ENCODE data around the gene ZNF236.

ZNF236 gene

DNA sequence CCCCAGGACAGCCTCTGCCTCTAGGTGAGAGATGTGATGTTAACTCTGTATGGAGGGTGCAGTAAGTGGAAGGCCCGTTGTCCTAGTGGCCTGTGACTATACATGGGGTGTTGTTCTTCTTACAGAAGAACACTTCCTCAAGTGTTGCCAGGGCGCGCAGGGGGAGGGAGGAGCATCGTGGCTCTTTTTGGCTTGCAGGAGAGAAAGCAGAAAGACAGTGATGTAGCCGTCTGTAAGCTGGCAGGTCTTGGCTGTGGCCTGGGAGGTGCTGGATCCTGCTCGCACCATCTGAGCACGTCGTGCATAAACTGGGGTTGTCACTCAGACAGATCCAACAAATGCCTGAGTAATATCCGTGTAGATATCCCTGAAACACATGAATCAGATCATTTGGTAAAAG lies 44.3 kb downstream of the ZNF236 start:
- FAIRE-seq: no peak

DNA sequence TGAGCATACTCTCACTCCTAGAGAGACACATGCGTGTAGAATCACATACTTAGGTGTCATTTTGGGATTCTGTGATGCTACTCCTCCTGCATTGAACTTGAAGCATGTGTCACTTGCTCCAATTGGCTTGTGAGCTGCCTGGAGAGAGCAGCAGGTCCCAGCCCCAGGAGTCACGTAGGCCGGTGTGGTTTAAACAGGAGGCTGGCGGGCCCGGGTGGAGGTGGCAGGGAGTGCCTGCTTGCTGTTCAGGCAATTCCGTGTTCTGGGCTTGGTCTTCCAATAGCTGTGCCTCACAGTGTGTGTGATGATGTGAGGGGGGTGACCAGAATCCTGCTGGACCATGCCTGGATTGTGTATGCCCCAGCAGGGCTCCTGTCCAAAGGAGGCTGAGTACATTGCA lies 51.0 kb downstream of the ZNF236 start:
- FAIRE-seq: no peak

DNA sequence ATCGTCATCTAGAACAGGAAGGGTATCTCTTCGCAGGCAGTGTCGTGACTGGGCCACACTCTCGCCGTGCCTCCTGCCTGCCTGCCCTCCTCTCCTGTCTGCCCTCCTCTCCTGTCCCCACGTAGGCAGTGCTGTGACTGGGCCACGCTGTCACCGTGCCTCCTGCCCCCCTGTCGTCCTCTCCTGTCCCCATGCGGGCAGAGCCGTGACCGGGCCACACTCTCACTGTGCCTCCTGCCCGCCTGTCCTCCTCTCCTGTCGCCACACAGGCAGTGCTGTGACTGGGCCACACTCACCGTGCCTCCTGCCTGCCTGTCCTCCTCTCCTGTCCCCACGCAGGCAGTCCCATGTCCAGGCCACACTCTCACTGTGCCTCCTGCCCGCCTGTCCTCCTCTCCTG lies 51.4 kb downstream of the ZNF236 start:
- no peak for FAIRE-seq

DNA sequence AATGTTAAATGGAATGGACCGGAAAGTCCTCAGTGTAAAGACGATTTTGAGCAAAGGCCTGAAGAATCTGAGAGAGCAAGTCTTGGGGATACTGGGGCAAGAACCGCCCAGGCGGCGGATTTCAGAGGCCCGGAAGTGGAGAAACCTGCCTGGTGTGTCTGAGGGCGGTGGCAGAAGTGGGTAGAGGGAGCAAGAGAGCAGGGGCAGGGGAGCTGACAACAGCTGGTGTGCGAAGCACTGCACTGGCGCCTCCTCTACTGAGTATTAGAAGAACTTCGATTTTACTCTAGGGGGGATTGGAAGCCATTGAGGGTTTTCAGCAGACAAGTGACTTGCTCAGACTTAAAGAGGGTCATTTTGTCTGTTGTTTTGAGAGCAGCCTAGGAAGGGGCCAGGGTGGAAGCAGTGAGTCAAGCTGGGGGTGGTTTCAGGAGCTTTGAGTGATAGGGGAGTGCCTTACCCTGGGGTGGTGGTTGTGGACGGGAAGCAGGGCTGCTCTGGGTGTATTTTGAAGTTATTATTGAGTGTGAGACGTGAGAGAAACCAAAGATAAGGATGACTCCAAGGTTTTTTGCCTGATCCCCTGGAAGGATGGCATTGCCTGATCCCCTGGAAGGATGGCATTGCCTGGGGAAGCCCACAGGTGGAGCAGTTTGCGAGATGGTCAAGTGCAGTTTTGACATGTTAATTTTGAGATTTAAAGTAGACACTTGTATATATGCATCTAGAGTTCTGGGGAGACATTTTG lies 52.5 kb downstream of the ZNF236 start:
- FAIRE-seq: no peak

DNA sequence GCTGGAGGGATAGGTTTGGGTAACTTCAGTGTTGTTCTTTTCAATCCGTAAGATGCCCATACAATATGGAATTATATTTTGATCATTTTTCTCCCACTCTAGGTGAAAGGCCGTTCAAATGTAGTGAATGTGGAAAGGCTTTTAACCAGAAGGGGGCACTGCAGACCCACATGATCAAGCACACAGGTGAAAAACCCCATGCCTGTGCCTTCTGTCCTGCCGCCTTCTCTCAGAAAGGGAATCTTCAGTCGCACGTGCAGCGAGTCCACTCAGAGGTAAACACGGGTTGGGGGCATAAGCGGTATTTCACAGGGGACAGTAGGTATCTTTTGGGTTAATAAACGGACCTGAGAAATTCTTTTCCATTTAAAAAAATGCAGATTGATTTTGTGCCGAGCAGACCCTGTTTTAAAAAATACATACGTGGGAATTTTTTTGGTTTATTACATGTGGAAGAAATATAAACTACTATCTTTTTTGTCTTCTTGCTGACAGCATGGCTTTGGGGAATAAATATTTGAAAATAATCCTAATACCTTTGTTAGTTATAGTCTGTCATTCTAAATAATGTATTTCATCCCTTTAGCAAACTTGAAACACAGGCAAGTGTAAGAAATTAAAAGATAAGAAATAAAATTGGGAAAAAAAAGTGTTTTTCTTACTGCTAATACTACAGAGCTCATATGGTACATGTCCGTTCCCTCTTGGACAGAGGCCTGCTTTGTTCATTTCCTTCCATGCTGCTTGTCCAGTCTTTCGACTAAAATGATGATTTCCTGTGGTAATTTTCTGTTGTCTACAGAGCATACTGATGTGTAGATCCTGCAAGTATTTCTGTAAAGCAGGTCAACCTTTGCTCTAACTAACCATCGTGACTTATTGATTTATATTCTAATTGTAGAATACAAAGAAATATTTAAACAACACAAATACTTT lies 53.3 kb downstream of the ZNF236 start:
- no peak for FAIRE-seq

DNA sequence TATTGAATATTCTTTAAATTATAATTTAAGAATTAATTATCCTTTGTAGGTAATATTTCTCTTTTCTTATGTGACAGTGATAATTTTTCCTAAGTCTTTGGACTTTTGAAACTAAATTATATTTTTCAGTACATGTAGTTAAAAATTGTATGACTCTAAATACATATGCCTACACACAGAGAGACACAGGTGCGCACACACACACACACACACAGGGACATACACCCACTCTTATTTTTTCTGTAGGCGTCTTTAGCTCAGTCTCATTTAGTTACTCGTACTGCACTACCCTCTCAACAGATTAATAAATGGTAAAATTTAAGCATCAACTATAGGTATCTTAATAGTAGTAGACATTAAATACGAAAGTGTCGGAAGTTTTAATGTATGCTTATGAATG lies 56.1 kb downstream of the ZNF236 start:
- no peak for FAIRE-seq

DNA sequence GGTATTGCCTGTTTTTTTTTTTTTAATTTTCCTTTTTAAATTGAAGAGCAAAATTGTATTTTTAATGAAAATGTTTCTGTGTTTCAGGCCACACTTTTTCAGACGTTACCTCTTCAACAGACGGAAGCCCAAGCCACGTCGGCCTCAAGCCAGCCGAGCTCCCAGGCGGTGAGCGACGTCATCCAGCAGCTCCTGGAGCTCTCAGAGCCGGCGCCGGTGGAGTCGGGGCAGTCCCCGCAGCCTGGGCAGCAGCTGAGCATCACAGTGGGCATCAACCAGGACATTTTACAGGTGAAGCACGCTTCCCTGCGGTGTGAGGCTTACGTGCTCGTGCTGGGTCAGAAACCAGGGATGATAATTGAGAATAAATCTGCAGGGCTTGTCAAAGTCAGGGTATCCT lies 57.7 kb downstream of the ZNF236 start:
- FAIRE-seq: no peak

DNA sequence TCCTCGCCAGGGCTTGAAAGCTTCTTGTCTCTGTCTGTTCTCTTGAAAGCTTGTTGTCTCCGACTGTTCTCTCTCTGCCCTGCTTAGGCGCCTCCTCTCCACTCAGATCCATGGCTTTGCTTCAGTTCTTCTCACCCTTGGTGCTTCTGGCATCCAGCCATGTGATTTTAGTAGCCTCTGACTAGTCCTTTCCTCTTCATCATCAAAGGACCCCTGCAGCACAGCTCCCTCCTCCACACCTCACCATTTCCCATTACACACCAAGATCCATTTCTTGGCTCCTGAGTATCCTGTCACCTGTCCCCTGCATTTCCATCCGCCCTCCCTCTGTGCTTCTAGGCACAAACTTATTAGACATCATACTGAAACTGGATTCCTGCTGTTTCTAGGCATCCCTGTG lies 59.4 kb downstream of the ZNF236 start:
- no peak for FAIRE-seq

DNA sequence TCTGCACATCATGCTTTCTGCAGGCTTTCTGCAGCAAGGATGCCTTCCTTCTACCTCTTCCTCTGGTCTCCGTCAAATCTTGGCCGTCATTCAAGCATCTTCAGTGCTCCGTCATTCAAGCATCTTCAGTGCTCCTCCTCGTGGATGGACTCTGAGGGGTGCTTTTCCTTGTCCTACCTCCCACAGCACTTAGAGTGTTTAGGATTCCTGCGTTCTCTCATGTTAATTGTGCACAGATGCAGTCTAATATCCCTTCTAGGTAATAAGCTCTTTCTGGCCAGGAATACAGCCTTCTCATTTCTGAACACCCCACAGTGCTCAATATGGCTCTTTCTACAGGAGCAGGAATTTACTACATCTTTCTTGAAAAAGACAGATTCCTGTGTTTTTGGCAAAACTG lies 59.8 kb downstream of the ZNF236 start:
- no peak for FAIRE-seq

DNA sequence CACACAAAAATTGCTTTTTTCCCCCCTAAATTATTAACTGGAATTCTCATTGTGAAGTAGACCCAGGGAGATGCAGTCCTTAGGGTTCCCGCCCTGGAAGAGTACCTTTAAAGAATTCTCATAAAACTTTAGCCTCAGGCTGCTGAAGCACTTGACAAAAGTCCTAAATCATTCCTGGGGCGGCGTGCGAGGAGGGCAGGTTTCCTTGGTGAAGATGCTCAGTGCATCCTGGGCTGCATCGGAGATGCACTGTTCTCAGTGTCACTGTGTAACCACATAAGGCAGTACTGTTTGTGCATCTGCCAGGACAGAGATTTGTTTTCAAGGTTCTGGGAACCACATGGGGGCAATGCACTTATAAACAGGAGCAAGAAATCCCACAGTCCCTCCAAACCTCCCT lies 62.6 kb downstream of the ZNF236 start:
- FAIRE-seq: no peak

DNA sequence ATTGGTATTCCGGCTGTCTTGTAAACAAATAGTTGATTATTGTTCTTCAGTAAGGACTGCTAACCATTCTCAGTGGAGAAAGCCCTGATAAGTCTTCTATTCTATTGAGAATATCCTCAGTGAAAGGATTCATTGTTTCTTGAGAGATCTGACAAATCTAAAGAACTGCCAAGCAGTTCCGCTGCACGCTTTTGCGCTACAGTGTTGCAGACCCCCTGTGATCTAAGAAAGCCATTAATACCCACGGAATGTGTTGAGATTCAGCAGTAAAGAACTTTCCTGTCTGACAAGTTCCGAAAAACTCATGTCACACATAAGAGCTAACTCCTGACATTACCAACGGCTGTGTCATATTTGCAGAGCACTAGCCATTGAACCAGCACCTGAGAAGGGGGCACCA lies 63.8 kb downstream of the ZNF236 start:
- no peak for FAIRE-seq

DNA sequence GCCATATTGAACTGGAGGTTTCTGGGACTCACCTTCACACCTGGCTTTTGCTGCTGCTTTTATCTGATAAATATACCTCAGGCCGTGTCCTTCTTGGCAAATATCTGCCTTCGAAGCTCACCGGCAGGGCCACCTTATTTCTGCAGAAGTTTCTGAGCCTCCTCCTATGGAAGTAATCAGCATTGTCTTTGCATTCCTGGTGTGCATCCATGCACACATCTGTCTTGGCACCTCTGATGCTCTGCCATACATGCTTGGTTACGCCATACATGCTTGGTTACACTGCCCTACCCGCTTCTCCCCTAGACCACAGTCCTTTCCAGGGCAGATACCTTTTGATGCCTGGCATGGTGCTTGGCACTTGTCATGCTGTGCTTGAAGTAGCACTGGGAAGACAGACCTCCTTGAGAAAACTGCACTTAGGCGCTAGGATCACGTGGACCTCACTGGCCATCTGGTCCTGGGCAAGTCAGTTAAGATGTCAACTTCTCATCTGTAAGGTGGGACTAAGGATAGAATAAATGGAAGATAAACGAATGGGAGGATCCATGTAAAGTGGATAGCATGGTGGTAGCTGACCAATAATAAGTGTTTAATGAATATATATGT lies 66.8 kb downstream of the ZNF236 start:
- FAIRE-seq: no peak

DNA sequence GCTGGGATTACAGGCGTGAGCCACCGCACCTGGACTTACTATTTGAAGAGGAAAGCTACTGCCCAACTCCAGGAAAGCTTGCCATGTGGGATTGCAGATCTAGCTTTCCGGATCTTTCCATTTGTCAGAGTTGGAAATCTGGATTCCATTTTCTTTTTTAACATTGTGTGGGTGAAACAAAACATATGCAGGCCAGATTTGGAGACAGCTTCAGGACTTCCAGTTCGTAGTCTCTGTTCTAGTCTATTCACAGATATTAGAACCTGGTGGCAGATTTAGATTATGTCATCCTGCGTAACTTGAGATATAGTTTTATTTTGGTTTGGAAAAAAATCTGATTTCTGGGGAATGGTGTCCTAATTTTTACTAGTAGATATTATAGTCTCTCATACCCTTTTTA lies 70.5 kb downstream of the ZNF236 start:
- no peak for FAIRE-seq

DNA sequence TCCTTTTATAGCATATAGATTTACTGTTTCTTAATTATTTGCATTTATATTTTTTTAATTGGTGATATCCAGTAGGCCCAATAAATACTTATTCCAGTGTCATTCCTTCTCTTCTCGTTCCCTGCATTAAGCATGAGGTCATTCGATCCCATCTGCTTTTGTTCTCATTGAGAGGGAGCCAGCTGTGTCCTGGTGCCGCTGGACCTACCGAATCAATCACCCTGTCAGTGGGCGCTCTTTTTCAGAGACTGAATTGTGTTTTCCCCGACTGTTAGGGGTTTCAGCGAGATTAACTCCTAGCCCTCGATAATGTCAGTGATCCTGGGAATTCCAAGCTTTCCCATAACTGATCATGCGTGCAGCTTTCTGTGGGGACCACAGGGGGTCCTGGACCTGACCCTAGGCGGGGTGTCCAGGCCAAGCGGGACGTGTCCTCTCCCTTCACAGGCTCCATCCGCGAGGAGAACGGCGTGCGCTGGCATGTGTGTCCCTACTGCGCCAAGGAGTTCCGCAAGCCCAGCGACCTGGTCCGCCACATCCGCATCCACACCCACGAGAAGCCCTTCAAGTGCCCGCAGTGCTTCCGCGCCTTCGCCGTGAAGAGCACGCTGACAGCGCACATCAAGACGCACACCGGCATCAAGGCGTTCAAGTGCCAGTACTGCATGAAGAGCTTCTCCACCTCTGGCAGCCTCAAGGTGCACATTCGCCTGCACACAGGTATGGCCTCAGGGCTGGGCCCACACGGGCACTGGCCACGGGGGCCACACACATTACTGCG lies 72.4 kb downstream of the ZNF236 start:
- no peak for FAIRE-seq

DNA sequence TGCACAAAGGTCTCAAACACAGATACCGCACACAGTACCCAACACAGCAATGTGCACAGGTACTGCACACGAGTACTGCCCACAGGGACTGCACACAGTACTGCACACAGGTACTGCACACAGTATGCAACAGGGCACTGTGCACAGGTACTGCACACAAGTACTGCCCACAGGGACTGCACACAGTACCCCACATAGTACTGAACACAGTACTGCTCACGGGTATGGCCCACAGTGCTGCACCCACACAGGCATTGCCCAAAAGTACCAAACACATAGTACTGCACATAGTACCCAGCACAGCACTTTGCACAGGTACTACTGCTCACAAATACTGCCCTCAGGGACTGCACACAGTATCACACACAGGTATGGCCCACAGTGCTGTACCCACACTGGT lies 73.1 kb downstream of the ZNF236 start:
- FAIRE-seq: no peak

DNA sequence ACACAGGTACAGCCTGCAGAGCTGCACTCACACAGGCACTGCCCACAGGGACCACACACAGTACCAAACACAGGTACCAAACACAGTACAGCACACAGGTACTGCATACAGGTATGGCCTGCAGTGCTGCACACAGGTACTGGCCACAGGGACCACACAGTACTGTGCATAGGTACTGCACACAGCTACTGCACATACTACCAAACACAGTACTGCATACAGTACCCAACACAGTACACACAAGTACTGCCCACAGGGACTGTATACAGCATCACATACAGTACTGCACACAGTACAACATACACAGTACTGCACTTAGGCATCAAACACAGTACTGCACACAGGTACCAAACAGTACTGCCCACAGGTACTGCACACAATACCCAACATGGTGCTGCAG lies 74.3 kb downstream of the ZNF236 start:
- no peak for FAIRE-seq

DNA sequence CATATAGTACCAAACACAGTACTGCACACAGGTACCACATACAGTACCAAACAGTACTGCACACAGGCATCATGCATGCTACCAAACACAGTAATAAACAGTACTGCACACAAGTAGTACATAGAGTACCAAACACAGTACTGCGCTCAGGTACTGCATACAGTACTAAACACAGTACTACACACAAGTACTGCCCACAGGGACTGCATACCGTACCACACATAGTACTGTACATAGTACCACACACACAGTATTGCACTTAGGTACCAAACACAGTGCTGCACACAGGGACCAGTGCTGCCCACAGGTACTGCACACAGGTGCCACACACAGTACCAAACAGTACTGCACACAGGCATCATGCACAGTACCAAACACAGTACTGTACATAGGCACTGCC lies 74.9 kb downstream of the ZNF236 start:
- no peak for FAIRE-seq

DNA sequence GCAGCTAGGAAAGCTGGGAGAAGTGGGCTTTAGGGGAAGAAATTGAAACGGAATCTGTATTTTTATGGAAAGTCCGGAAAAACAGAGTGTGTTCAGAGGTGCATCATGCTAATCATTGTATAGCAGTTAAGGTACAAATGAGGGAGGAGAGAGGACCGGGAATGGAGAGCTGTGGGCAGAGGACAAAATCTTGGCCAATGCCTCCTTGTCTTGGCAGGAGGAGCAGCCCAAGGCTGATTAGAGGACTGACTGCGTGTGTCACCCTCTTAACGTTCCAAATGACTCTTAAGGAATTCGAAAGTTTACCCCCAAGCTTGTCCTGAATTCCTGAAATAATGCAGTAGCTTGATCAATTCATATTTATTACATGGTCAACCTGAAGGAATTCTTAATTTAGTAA lies 81.0 kb downstream of the ZNF236 start:
- no peak for FAIRE-seq

DNA sequence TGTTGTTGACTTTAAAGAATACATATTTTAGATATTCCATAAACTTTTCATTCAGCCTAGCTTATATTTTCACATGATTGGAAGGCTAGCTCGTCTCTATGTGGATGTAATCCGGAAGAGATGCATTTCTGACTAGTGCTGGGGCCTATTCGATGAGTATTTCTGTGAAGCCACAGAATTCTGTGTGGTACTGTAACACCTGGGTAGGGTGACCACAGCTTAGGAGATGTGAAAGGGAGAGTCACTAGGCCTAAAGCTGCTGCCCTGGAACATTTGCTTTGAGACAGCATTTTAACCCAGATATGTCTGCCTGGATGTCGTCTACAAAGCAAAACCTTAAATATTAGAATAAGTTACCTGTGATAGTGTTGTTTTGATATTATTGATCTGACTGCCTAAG lies 83.5 kb downstream of the ZNF236 start:
- FAIRE-seq: no peak

DNA sequence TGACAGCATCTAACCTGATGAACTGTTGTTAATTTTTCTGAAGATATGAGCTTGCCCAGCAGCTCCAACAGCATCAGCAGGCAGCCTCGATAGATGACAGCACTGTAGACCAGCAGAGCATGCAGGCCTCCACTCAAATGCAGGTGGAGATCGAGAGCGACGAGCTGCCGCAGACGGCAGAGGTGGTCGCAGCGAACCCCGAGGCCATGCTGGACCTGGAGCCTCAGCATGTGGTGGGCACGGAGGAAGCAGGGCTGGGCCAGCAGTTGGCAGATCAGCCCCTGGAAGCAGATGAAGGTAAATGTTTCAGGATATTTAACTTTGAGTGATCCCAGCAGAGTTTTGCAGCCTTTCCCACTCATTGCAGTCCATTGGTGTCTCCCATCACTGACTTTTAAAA lies 85.9 kb downstream of the ZNF236 start:
- no peak for FAIRE-seq

DNA sequence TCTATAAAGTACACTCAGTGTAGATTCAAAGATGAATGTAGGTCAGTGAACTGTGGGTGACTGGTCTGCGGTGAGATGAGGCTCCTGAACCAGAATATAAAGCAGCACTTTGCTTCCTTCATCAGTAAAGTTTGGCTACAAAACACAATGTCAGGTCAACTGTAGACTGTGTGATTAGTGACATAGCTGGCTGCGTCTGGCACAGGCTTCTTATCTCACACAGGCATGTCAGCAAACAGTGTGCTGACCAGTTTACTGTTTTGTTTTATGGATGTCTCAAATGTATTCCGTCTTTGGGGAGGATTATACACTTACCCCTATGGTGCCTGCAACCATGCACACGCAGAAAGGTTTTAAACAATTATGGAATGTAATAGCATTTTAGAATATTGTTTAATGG lies 87.1 kb downstream of the ZNF236 start:
- FAIRE-seq: no peak

DNA sequence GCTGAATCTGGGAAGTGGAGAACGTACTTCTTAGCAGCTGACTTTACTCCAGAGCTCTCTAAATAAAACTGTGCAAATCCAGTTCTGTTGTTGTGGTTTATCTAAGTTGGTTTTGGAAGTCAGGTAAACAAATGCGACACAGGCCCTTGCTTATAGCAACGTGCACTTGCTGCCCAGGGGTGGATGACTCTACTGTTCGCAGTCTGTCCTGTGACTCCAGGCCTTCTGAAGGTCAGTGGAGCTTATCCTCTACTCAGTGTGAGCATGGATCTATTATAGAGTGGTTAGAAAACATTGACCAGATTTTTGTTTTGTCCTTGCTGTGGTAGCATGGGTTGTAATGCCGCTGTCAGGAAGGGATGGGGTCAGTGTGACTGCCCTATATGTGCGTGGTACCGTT lies 89.1 kb downstream of the ZNF236 start:
- no peak for FAIRE-seq

DNA sequence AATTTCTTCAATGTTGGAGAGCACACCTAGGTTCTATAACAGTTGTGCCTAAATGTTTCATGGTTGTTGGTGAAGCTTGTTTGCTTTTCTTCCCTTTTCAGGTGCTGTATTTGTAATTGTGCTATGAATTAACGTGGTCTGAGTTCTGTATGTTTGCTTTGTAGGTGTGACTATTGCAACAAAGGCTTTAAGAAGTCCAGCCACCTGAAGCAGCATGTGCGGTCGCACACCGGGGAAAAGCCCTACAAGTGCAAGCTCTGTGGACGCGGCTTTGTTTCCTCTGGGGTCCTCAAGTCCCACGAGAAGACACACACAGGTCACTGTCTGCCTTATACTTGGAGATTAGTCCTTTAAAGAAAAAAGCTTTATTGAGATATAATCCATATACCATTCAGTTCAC lies 91.2 kb downstream of the ZNF236 start:
- no peak for FAIRE-seq
